Epithelial cell of esophagus (primary cell): ENCODE results near the gene ACTRT2.

Experiments used
- DNase-seq: peaks from one replicate; pipeline ENCODE4 v3.0.0; 2010; ENCODE audit warnings: low read depth
- H3K4me3 ChIP-seq: 2 replicates; pipeline ENCODE4 v1.5.1; 2011; ENCODE audit warnings: mild to moderate bottlenecking, low read length, control low read depth
- CTCF ChIP-seq: IDR thresholded peaks from 2 replicates; pipeline ENCODE4 v1.5.1; 2011; ENCODE audit warnings: low read depth, mild to moderate bottlenecking, low read length, control low read depth, inconsistent platforms; ENCODE audit not compliant: insufficient read depth; ENCODE audit errors: missing control alignments

The ACTRT2 gene

DNA sequence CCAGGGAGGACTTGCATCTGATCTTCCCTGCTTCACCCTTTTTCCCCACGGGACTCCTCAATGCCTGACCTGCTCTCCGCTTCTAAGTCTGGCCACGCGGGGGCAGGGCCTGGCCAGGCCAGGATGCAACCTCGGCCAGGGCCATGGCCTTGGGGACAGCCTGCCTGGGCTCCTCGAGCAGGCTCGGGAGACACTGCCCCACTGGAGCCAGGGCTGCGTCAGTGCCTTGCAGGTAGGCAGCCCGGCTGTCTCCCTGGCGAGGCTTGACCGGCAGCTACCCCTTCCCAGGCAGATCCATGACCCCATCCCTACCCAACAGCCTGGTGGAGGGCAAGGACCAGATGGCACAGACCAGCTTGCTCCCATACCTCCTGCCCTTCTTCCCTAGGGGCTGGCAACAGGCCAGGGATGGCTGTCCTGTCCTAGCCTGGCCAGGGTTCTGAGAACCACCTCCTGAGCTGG, 45.0 kb downstream of the ACTRT2 start:
- DNase-seq: no peak

GRCh38 chr1:3066826-3067225, 45.6 kb downstream of the ACTRT2 start:
- DNase-seq: no peak
- no peak for TF ChIP-seq CTCF
- no peak overlapping the region for H3K4me3 ChIP-seq

More for the DNA sequence above, 45.0 kb downstream of the ACTRT2 start:
- TF ChIP-seq CTCF: no peak
- no peak overlapping the region for H3K4me3 ChIP-seq

- H3K4me3 ChIP-seq: no peak overlapping the region
- DNase-seq: no peak
- TF ChIP-seq CTCF: no peak
Observed at GRCh38 chr1:3067301-3067670, 46.0 kb downstream of the ACTRT2 start.

GRCh38 chr1:3067671-3068563, 46.6 kb downstream of the ACTRT2 start:
- no peak for DNase-seq
- H3K4me3 ChIP-seq: no peak overlapping the region
- no peak for TF ChIP-seq CTCF

- no peak for TF ChIP-seq CTCF
- peak within 1 kb of the TSS; percentile 45 for H3K4me3 ChIP-seq
- DNase-seq: peak; percentile 65
Observed at GRCh38 chr1:3068564-3069431, 47.5 kb downstream of the ACTRT2 start, which contains the start of gene PRDM16. PRDM16 (plus strand) TSS chr1:3069203; CDS start chr1:3069260, 57 bp downstream.

GRCh38 chr1:3069491-3070308, 48.4 kb downstream of the ACTRT2 start:
- peak; percentile 11 for TF ChIP-seq CTCF
- peak; percentile 36 for DNase-seq
- H3K4me3 ChIP-seq: peak overlapping the region; percentile 45
